HG02981 (cell line): Measurements from ENCODE around the gene AGMO.

Source experiments
- ATAC-seq: cut with Tn5 transposase; IDR thresholded peaks from one replicate; pipeline ENCODE4 v1.9.1; 2021; ENCODE audit warnings: mild to moderate bottlenecking, moderate library complexity; ENCODE audit not compliant: unreplicated experiment

The AGMO gene

GRCh38 chr7:15462721-15463389 is 99.0 kb downstream of the AGMO start:
- no peak for ATAC-seq

GRCh38 chr7:15461576-15461975 is 100.2 kb downstream of the AGMO start:
- ATAC-seq: no peak

- ATAC-seq: no peak
These were observed 102.7 kb downstream of the AGMO start for GRCh38 chr7:15459018-15459615.

- ATAC-seq: no peak
These were observed 103.5 kb downstream of the AGMO start for GRCh38 chr7:15457990-15458955.

- no peak for ATAC-seq
These were observed 109.1 kb downstream of the AGMO start for GRCh38 chr7:15452670-15453069.

- no peak for ATAC-seq
These were observed 115.1 kb downstream of the AGMO start for GRCh38 chr7:15446722-15447121.

- ATAC-seq: no peak
These were observed 115.5 kb downstream of the AGMO start for GRCh38 chr7:15446280-15446679.

- peak; percentile 33 for ATAC-seq
These were observed 119.9 kb downstream of the AGMO start for GRCh38 chr7:15441915-15442314.

GRCh38 chr7:15440482-15440881 is 121.3 kb downstream of the AGMO start:
- ATAC-seq: no peak

GRCh38 chr7:15439853-15440252 is 122.0 kb downstream of the AGMO start:
- no peak for ATAC-seq

GRCh38 chr7:15433151-15433550 is 128.7 kb downstream of the AGMO start:
- no peak for ATAC-seq

GRCh38 chr7:15430911-15431310 is 130.9 kb downstream of the AGMO start:
- ATAC-seq: no peak

GRCh38 chr7:15430191-15430590 is 131.6 kb downstream of the AGMO start:
- ATAC-seq: no peak

GRCh38 chr7:15424468-15424867 is 137.3 kb downstream of the AGMO start:
- no peak for ATAC-seq

GRCh38 chr7:15419596-15419995 is 142.2 kb downstream of the AGMO start:
- no peak for ATAC-seq

- ATAC-seq: no peak
These were observed 143.6 kb downstream of the AGMO start for GRCh38 chr7:15418264-15418663.

GRCh38 chr7:15417341-15417988 is 144.3 kb downstream of the AGMO start:
- ATAC-seq: no peak

GRCh38 chr7:15411019-15411418 is 150.8 kb downstream of the AGMO start:
- no peak for ATAC-seq

- no peak for ATAC-seq
These were observed 153.9 kb downstream of the AGMO start for GRCh38 chr7:15407910-15408309.

- no peak for ATAC-seq
These were observed 158.1 kb downstream of the AGMO start for GRCh38 chr7:15403751-15404150.

GRCh38 chr7:15403315-15403714 is 158.5 kb downstream of the AGMO start:
- no peak for ATAC-seq
